ENCODE measurements around the gene IL17RA.

DNA sequence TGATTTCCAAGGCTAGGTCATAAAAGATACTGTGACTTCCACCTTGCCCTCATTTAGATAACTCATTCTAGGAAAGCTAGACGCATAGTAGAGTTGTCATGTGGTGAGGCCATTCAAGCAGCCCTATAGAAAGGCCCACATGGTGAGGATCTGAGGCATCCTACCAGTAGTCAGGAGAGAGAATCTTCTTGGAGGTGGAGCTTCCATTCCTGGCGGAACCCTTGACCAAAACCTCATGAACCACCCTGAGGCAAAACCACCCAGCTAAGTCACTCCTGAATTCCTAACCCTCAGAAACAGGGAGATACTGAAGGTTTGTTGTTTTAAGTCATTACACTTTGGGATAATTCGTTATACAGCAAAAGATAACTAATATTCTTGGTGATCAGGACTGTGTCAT is 77.2 kb downstream of the IL17RA start:
- TF ChIP-seq, protein P1, sequence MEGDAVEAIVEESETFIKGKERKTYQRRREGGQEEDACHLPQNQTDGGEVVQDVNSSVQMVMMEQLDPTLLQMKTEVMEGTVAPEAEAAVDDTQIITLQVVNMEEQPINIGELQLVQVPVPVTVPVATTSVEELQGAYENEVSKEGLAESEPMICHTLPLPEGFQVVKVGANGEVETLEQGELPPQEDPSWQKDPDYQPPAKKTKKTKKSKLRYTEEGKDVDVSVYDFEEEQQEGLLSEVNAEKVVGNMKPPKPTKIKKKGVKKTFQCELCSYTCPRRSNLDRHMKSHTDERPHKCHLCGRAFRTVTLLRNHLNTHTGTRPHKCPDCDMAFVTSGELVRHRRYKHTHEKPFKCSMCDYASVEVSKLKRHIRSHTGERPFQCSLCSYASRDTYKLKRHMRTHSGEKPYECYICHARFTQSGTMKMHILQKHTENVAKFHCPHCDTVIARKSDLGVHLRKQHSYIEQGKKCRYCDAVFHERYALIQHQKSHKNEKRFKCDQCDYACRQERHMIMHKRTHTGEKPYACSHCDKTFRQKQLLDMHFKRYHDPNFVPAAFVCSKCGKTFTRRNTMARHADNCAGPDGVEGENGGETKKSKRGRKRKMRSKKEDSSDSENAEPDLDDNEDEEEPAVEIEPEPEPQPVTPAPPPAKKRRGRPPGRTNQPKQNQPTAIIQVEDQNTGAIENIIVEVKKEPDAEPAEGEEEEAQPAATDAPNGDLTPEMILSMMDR (conservative IDR thresholded peaks at IDR 0.05), result no peak
- TF ChIP-seq ZFX (IDR thresholded peaks at IDR 0.05), result no peak

Data from C4-2B (cell line).